ENCODE data around the gene AOC2.

Gene AOC2

GRCh38 chr17:42798383-42799380 lies 45.7 kb upstream of the AOC2 start, which contains the start of the genes CNTD1 and COA3:
Gene CNTD1, plus strand, starts transcription at chr17:42798861. Its CDS starts 207 bp downstream, at chr17:42799068.
Gene COA3, minus strand, starts transcription at chr17:42798704. Its CDS starts 23 bp downstream, at chr17:42798681.
- Histone ChIP-seq H3K27me3 (ENCODE audit: insufficient read depth, insufficient read length) (no peaks in the 10 kb centered on the region), H3K9me3 (ENCODE audit: insufficient read depth, low read length) (peaks cover 8% of the 10 kb centered on the region; the same call in 1 of the 2 replicates), H3K9ac (ENCODE audit: insufficient read length, low read depth) (peak within 1 kb of the TSS; percentile 92), H3K4me1 (ENCODE audit: insufficient read depth, insufficient read length) (peaks cover 2% of the 10 kb centered on the region), H3K4me3 (ENCODE audit: insufficient read length, low read depth) (peak within 1 kb of the TSS; percentile 94), H3K36me3 (ENCODE audit: insufficient read depth, insufficient read length, low read length) (peaks cover 33% of the 10 kb centered on the region)
- TF ChIP-seq YY1 (IDR thresholded peaks at IDR 0.05; ENCODE audit: insufficient read depth, insufficient read length) (peak; percentile 83), ZNF274 (IDR thresholded peaks at IDR 0.05; ENCODE audit: low read depth, low read length) (no peak)
- DNase-seq (ENCODE audit: low read depth, low spot score): peak; percentile 81

- Histone ChIP-seq H3K36me3 (ENCODE audit: insufficient read depth, insufficient read length, low read length) (no peaks in the 10 kb centered on the region), H3K27me3 (ENCODE audit: insufficient read depth, insufficient read length) (no peaks in the 10 kb centered on the region), H3K9me3 (ENCODE audit: insufficient read depth, low read length) (peaks cover 8% of the 10 kb centered on the region; the same call in 1 of the 2 replicates), H3K4me3 (ENCODE audit: insufficient read length, low read depth) (no peak overlapping the region), H3K9ac (ENCODE audit: insufficient read length, low read depth) (no peak overlapping the region), H3K4me1 (ENCODE audit: insufficient read depth, insufficient read length) (no peaks in the 10 kb centered on the region)
- TF ChIP-seq ZNF274 (IDR thresholded peaks at IDR 0.05; ENCODE audit: low read depth, low read length) (no peak), SUZ12 (IDR thresholded peaks at IDR 0.05; ENCODE audit: extremely low read depth, insufficient read depth, insufficient read length) (no peak), YY1 (IDR thresholded peaks at IDR 0.05; ENCODE audit: insufficient read depth, insufficient read length) (no peak)
- no peak for DNase-seq (ENCODE audit: low read depth, low spot score)
These were observed 41.1 kb upstream of the AOC2 start for GRCh38 chr17:42803074-42803883.

GRCh38 chr17:42804918-42805367 lies 39.4 kb upstream of the AOC2 start:
- Histone ChIP-seq H3K4me3 (ENCODE audit: insufficient read length, low read depth) (no peak overlapping the region), H3K9me3 (ENCODE audit: insufficient read depth, low read length) (no peaks in the 10 kb centered on the region), H3K4me1 (ENCODE audit: insufficient read depth, insufficient read length) (no peaks in the 10 kb centered on the region), H3K27me3 (ENCODE audit: insufficient read depth, insufficient read length) (no peaks in the 10 kb centered on the region), H3K36me3 (ENCODE audit: insufficient read depth, insufficient read length, low read length) (peaks cover 10% of the 10 kb centered on the region), H3K9ac (ENCODE audit: insufficient read length, low read depth) (no peak overlapping the region)
- TF ChIP-seq ZNF274 (IDR thresholded peaks at IDR 0.05; ENCODE audit: low read depth, low read length): no peak
- no peak for DNase-seq (ENCODE audit: low read depth, low spot score)

- no peak for TF ChIP-seq YY1 (IDR thresholded peaks at IDR 0.05; ENCODE audit: insufficient read depth, insufficient read length)
- no peak for TF ChIP-seq SUZ12 (IDR thresholded peaks at IDR 0.05; ENCODE audit: extremely low read depth, insufficient read depth, insufficient read length)
- no peak for TF ChIP-seq ZNF274 (IDR thresholded peaks at IDR 0.05; ENCODE audit: low read depth, low read length)
- Histone ChIP-seq H3K4me1 (ENCODE audit: insufficient read depth, insufficient read length) (no peaks in the 10 kb centered on the region), H3K36me3 (ENCODE audit: insufficient read depth, insufficient read length, low read length) (peaks cover 23% of the 10 kb centered on the region), H3K27me3 (ENCODE audit: insufficient read depth, insufficient read length) (no peaks in the 10 kb centered on the region), H3K9me3 (ENCODE audit: insufficient read depth, low read length) (no peaks in the 10 kb centered on the region), H3K9ac (ENCODE audit: insufficient read length, low read depth) (no peak overlapping the region), H3K4me3 (ENCODE audit: insufficient read length, low read depth) (no peak overlapping the region)
- no peak for DNase-seq (ENCODE audit: low read depth, low spot score)
These were observed 38.1 kb upstream of the AOC2 start for GRCh38 chr17:42806249-42806648.

GRCh38 chr17:42809250-42809649 lies 35.1 kb upstream of the AOC2 start:
- no peak for DNase-seq (ENCODE audit: low read depth, low spot score)
- Histone ChIP-seq H3K9me3 (ENCODE audit: insufficient read depth, low read length) (no peaks in the 10 kb centered on the region), H3K9ac (ENCODE audit: insufficient read length, low read depth) (no peak overlapping the region), H3K4me3 (ENCODE audit: insufficient read length, low read depth) (no peak overlapping the region), H3K4me1 (ENCODE audit: insufficient read depth, insufficient read length) (no peaks in the 10 kb centered on the region), H3K27me3 (ENCODE audit: insufficient read depth, insufficient read length) (no peaks in the 10 kb centered on the region), H3K36me3 (ENCODE audit: insufficient read depth, insufficient read length, low read length) (peaks cover 40% of the 10 kb centered on the region)
- no peak for TF ChIP-seq SUZ12 (IDR thresholded peaks at IDR 0.05; ENCODE audit: extremely low read depth, insufficient read depth, insufficient read length)
- no peak for TF ChIP-seq YY1 (IDR thresholded peaks at IDR 0.05; ENCODE audit: insufficient read depth, insufficient read length)
- no peak for TF ChIP-seq ZNF274 (IDR thresholded peaks at IDR 0.05; ENCODE audit: low read depth, low read length)

GRCh38 chr17:42814633-42815399 lies 29.6 kb upstream of the AOC2 start:
- no peaks in the 10 kb centered on the region for H3K27me3 ChIP-seq (ENCODE audit: insufficient read depth, insufficient read length)
- no peak overlapping the region for H3K9ac ChIP-seq (ENCODE audit: insufficient read length, low read depth)
- H3K36me3 ChIP-seq (ENCODE audit: insufficient read depth, insufficient read length, low read length): peaks cover 86% of the 10 kb centered on the region
- H3K9me3 ChIP-seq (ENCODE audit: insufficient read depth, low read length): no peaks in the 10 kb centered on the region
- H3K4me1 ChIP-seq (ENCODE audit: insufficient read depth, insufficient read length): no peaks in the 10 kb centered on the region
- DNase-seq (ENCODE audit: low read depth, low spot score): no peak
- H3K4me3 ChIP-seq (ENCODE audit: insufficient read length, low read depth): no peak overlapping the region
- TF ChIP-seq YY1 (IDR thresholded peaks at IDR 0.05; ENCODE audit: insufficient read depth, insufficient read length) (no peak), SUZ12 (IDR thresholded peaks at IDR 0.05; ENCODE audit: extremely low read depth, insufficient read depth, insufficient read length) (no peak), ZNF274 (IDR thresholded peaks at IDR 0.05; ENCODE audit: low read depth, low read length) (no peak)
